ENCODE measurements around the gene FAU.
A peak's percentile ranks its signal among the peaks of the same experiment; 100 is the strongest.

The FAU gene

GRCh38 chr11:65121865-65122696 is at the start of gene FAU, which contains the start of gene MRPL49 (continued):
- peak; percentile 66 for TF ChIP-seq KLF9 (tag by site-specific recombination; IDR thresholded peaks at IDR 0.05; ENCODE audit: low read depth)
- TF ChIP-seq ZNF692 (tag by site-specific recombination; IDR thresholded peaks at IDR 0.05), result 0 out of 2 replicates have a peak, but pooled peaks have one; percentile 61
- TF ChIP-seq GLIS1 (tag by site-specific recombination; IDR thresholded peaks at IDR 0.05), result peak; percentile 29; the same call in 1 of the 2 replicates
- TF ChIP-seq ATF2 (tag by site-specific recombination; IDR thresholded peaks at IDR 0.05; ENCODE audit: low read depth), result no peak
- peak; percentile 86 for TF ChIP-seq YY2 (tag by site-specific recombination; IDR thresholded peaks at IDR 0.05)
- peak; percentile 96 for TF ChIP-seq SP2 (tag by site-specific recombination; IDR thresholded peaks at IDR 0.05)
- TF ChIP-seq ZBTB17 (tag by site-specific recombination; IDR thresholded peaks at IDR 0.05), result peak; percentile 81
- no peak for TF ChIP-seq ZNF114 (tag by site-specific recombination; IDR thresholded peaks at IDR 0.05)
- no peak for TF ChIP-seq ZNF174 (tag by site-specific recombination; IDR thresholded peaks at IDR 0.05)
- TF ChIP-seq ZNF202 (tag by site-specific recombination; IDR thresholded peaks at IDR 0.05; ENCODE audit: borderline replicate concordance), result no peak
- TF ChIP-seq KLF10 (tag by site-specific recombination; IDR thresholded peaks at IDR 0.05), result peak; percentile 33; the same call in 1 of the 2 replicates
- no peak for TF ChIP-seq IKZF3 (tag by site-specific recombination; IDR thresholded peaks at IDR 0.05)
- TF ChIP-seq ZNF362 (tag by site-specific recombination; IDR thresholded peaks at IDR 0.05), result 0 out of 2 replicates have a peak, but pooled peaks have one; percentile 18
- TF ChIP-seq ZFHX2 (tag by site-specific recombination; conservative IDR thresholded peaks at IDR 0.05), result peak; percentile 79
- TF ChIP-seq HOXC10 (CRISPR knock-in tag; IDR thresholded peaks at IDR 0.05), result peak; percentile 82; the same call in 1 of the 2 replicates
- TF ChIP-seq RBAK (tag by site-specific recombination; IDR thresholded peaks at IDR 0.05), result no peak
- peak; percentile 74 for TF ChIP-seq SP7 (tag by site-specific recombination; IDR thresholded peaks at IDR 0.05)
- peak; percentile 19; the same call in 1 of the 2 replicates for TF ChIP-seq INSM2 (tag by site-specific recombination; IDR thresholded peaks at IDR 0.05)
- TF ChIP-seq ZNF580 (tag by site-specific recombination; IDR thresholded peaks at IDR 0.05), result no peak
- TF ChIP-seq ZNF747 (tag by site-specific recombination; IDR thresholded peaks at IDR 0.05), result no peak
- TF ChIP-seq PRDM6 (tag by site-specific recombination; IDR thresholded peaks at IDR 0.05), result no peak
- peak; percentile 57; the same call in 1 of the 2 replicates for TF ChIP-seq ZBTB21 (tag by site-specific recombination; IDR thresholded peaks at IDR 0.05)
- TF ChIP-seq ZNF501 (tag by site-specific recombination; IDR thresholded peaks at IDR 0.05), result peak; percentile 74
- TF ChIP-seq ZNF629 (tag by site-specific recombination; IDR thresholded peaks at IDR 0.05), result peak; percentile 78
- no peak for TF ChIP-seq ZNF510 (tag by site-specific recombination; IDR thresholded peaks at IDR 0.05; ENCODE audit: insufficient replicate concordance)
- TF ChIP-seq KLF16 (tag by site-specific recombination; IDR thresholded peaks at IDR 0.05), result peak; percentile 50
- TF ChIP-seq ZNF324 (tag by site-specific recombination; IDR thresholded peaks at IDR 0.05), result peak; percentile 36; the same call in 1 of the 2 replicates
- peak; percentile 85; the same call in 1 of the 2 replicates for TF ChIP-seq PBX3 (CRISPR knock-in tag; IDR thresholded peaks at IDR 0.05)
- TF ChIP-seq ZNF391 (tag by site-specific recombination; IDR thresholded peaks at IDR 0.05; ENCODE audit: borderline replicate concordance, low read depth), result no peak; the same call in 1 of the 2 replicates
- peak; percentile 94 for TF ChIP-seq ZNF335 (tag by site-specific recombination; conservative IDR thresholded peaks at IDR 0.05)
- TF ChIP-seq ZNF664 (tag by site-specific recombination; IDR thresholded peaks at IDR 0.05), result no peak

All from HEK293 (cell line).